Measurements from ENCODE around the gene NRDC. TPM values are rescaled to one million over a fixed set of nuclear protein-coding genes. Genes with fewer than 3 reads are reported as not detected.

NRDC gene
- total and polyA plus RNA-seq, 9 of the 15 experiments (the other 6 are each of a cell fraction or from before 2014, with no cell fraction given), result 102 to 371 (median 201) TPM

DNA sequence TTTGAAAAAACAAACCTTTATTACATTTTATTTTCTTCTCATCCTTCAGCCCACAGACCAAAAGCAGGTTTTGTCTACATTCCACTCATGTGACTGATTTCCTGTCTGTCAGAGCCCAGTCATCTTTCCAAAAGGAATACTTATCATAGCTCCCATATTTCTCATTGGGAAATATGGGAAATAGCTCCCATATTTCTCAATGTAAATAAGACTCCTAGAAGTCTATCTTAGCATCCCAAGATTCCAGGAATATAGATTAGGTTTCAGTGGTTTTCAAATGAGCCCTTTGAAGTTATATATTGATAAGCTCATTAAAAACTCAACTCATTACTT is 19.1 kb upstream of the NRDC start:
- Histone ChIP-seq H3K9me3 (replicated peaks; ENCODE audit: control insufficient read depth, insufficient read depth, low read depth, low read length) (no peaks in the 10 kb centered on the region), H3K36me3 (ENCODE audit: control insufficient read depth, insufficient read depth, low read length) (no peaks in the 10 kb centered on the region), H3K27ac (ENCODE audit: extremely low read depth, low read depth, low read length) (no peak overlapping the region), H3K4me2 (ENCODE audit: insufficient read depth, low read length) (no peak overlapping the region), H3K27me3 (ENCODE audit: control insufficient read depth in 2 of 2, insufficient read depth in 2 of 2, low read length in 2 of 2) (peaks cover 0 to 20% of the 10 kb centered on the region in 2 experiments; a peak in 3 of 5 replicates), H2AFZ (ENCODE audit: low read depth, low read length) (no peak overlapping the region), H3K4me3 (no peak overlapping the region), H3K9ac (ENCODE audit: insufficient read depth in 1 of 2, low read depth in 2 of 2, low read length in 2 of 2) (no peak overlapping the region), H3K79me2 (ENCODE audit: control insufficient read depth, insufficient read depth, low read length) (no peaks in the 10 kb centered on the region), H3K4me1 (replicated peaks in 1 of 2; ENCODE audit: control insufficient read depth in 2 of 2, insufficient read depth in 2 of 2, low read length in 2 of 2) (no peaks in the 10 kb centered on the region; a peak in 1 of 5 replicates), H3K9me1 (ENCODE audit: control insufficient read depth, insufficient read depth, low read length) (no peaks in the 10 kb centered on the region), H4K20me1 (replicated peaks; ENCODE audit: control insufficient read depth, insufficient read depth, low read length) (no peaks in the 10 kb centered on the region)
- TF ChIP-seq EP400 (IDR thresholded peaks at IDR 0.05) (no peak), SMC3 (conservative IDR thresholded peaks at IDR 0.05; ENCODE audit: insufficient read depth, low read depth, low read length) (no peak), TRIM24 (IDR thresholded peaks at IDR 0.05) (no peak), SMAD1 (IDR thresholded peaks at IDR 0.05; ENCODE audit: low read depth, low read length, partially characterized antibody) (no peak), PRMT5 (CRISPR knock-in tag; IDR thresholded peaks at IDR 0.05) (no peak), ETV1 (tag; conservative IDR thresholded peaks at IDR 0.05; ENCODE audit: low read depth) (no peak), NEUROD1 (IDR thresholded peaks at IDR 0.05; ENCODE audit: borderline replicate concordance, low read depth, low read length, partially characterized antibody) (no peak), KDM5B (IDR thresholded peaks at IDR 0.05; ENCODE audit: insufficient replicate concordance, low read depth, low read length) (no peak), ZNF324 (CRISPR knock-in tag; IDR thresholded peaks at IDR 0.05) (no peak), NRF1 (conservative IDR thresholded peaks at IDR 0.05 in 1 of 2, IDR thresholded peaks at IDR 0.05 in 1 of 2) (no peak), ILF3 (IDR thresholded peaks at IDR 0.05; ENCODE audit: borderline replicate concordance) (no peak)
- TF ChIP-seq, protein P1, sequence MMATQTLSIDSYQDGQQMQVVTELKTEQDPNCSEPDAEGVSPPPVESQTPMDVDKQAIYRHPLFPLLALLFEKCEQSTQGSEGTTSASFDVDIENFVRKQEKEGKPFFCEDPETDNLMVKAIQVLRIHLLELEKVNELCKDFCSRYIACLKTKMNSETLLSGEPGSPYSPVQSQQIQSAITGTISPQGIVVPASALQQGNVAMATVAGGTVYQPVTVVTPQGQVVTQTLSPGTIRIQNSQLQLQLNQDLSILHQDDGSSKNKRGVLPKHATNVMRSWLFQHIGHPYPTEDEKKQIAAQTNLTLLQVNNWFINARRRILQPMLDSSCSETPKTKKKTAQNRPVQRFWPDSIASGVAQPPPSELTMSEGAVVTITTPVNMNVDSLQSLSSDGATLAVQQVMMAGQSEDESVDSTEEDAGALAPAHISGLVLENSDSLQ (IDR thresholded peaks at IDR 0.05), result no peak
- TF ChIP-seq, protein P2, sequence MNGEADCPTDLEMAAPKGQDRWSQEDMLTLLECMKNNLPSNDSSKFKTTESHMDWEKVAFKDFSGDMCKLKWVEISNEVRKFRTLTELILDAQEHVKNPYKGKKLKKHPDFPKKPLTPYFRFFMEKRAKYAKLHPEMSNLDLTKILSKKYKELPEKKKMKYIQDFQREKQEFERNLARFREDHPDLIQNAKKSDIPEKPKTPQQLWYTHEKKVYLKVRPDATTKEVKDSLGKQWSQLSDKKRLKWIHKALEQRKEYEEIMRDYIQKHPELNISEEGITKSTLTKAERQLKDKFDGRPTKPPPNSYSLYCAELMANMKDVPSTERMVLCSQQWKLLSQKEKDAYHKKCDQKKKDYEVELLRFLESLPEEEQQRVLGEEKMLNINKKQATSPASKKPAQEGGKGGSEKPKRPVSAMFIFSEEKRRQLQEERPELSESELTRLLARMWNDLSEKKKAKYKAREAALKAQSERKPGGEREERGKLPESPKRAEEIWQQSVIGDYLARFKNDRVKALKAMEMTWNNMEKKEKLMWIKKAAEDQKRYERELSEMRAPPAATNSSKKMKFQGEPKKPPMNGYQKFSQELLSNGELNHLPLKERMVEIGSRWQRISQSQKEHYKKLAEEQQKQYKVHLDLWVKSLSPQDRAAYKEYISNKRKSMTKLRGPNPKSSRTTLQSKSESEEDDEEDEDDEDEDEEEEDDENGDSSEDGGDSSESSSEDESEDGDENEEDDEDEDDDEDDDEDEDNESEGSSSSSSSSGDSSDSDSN (IDR thresholded peaks at IDR 0.05; ENCODE audit: borderline replicate concordance in 1 of 2, low read depth in 2 of 2, low read length in 2 of 2), result no peak
- TF ChIP-seq, protein P3, sequence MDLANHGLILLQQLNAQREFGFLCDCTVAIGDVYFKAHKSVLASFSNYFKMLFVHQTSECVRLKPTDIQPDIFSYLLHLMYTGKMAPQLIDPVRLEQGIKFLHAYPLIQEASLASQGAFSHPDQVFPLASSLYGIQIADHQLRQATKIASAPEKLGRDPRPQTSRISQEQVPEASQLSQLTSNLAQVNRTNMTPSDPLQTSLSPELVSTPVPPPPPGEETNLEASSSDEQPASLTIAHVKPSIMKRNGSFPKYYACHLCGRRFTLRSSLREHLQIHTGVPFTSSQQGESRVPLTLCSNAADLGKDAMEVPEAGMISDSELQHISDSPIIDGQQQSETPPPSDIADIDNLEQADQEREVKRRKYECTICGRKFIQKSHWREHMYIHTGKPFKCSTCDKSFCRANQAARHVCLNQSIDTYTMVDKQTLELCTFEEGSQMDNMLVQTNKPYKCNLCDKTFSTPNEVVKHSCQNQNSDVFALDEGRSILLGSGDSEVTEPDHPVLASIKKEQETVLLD (IDR thresholded peaks at IDR 0.05), result no peak
- TF ChIP-seq, protein P4, sequence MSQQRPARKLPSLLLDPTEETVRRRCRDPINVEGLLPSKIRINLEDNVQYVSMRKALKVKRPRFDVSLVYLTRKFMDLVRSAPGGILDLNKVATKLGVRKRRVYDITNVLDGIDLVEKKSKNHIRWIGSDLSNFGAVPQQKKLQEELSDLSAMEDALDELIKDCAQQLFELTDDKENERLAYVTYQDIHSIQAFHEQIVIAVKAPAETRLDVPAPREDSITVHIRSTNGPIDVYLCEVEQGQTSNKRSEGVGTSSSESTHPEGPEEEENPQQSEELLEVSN (IDR thresholded peaks at IDR 0.05; ENCODE audit: borderline replicate concordance in 1 of 2, extremely low read depth in 1 of 2, insufficient read depth in 1 of 2, insufficient read length in 1 of 2, low read depth in 1 of 2, low read length in 1 of 2, poor library complexity in 1 of 2, severe bottlenecking in 1 of 2), result no peak
- DNase-seq (ENCODE audit: extremely low read depth in 1 of 4, low spot score in 3 of 4) (no peak), ATAC-seq (no peak), FAIRE-seq (no peak)
- ChIA-PET POLR2A (interaction anchor here (1.2 to 1.4 kb wide), 2 partner anchors 18 to 46 kb away, joined by 3 read pairs; no protein-coding TSS in a partner anchor), CTCF (ENCODE audit: low intra/inter-chr PET ratio) (interaction anchor here (0.6 to 3.7 kb wide), 3 partner anchors 28 to 400 kb away, joined by 3 to 61 read pairs (median 4); no protein-coding TSS in a partner anchor)
- no TSS peak for BruUV-seq (replicated peaks)
- in situ Hi-C loops (cut with MboI), result loop anchor here (5.0 kb wide), 1 partner anchor 100 kb away; no protein-coding TSS in a partner anchor
- intact Hi-C loops (cut with micrococcal nuclease), result loop anchor here (1.0 to 10.0 kb wide), 6 partner anchors 29 to 790 kb away; no protein-coding TSS in a partner anchor
